ENCODE results near the gene YAE1.

The YAE1 gene

GRCh38 chr7:39557911-39558310 is 8.3 kb upstream of the YAE1 start:
- DNase-seq, result no peak

GRCh38 chr7:39560408-39560807 is 5.8 kb upstream of the YAE1 start:
- no peak for DNase-seq

GRCh38 chr7:39560997-39561396 is 5.2 kb upstream of the YAE1 start:
- DNase-seq, result no peak

- DNase-seq, result no peak
Measured at GRCh38 chr7:39565538-39565937, 666 bp upstream of the YAE1 start.

- no peak for DNase-seq
Measured at GRCh38 chr7:39567294-39567693, 1.1 kb downstream of the YAE1 start.

GRCh38 chr7:39574673-39575349 is 8.6 kb downstream of the YAE1 start:
- no peak for DNase-seq

GRCh38 chr7:39577229-39577874 is 11.1 kb downstream of the YAE1 start:
- no peak for DNase-seq

- DNase-seq, result peak; percentile 82
Measured at GRCh38 chr7:39580149-39580874, 14.1 kb downstream of the YAE1 start.

GRCh38 chr7:39582536-39582935 is 16.3 kb downstream of the YAE1 start:
- no peak for DNase-seq

GRCh38 chr7:39583539-39583938 is 17.3 kb downstream of the YAE1 start:
- DNase-seq, result no peak

- no peak for DNase-seq
Measured at GRCh38 chr7:39587393-39587792, 21.2 kb downstream of the YAE1 start.

GRCh38 chr7:39588416-39588815 is 22.2 kb downstream of the YAE1 start:
- no peak for DNase-seq

GRCh38 chr7:39589323-39590111 is 23.3 kb downstream of the YAE1 start:
- peak; percentile 4 for DNase-seq

- DNase-seq, result no peak
Measured at GRCh38 chr7:39592586-39592985, 26.4 kb downstream of the YAE1 start.

- no peak for DNase-seq
Measured at GRCh38 chr7:39594988-39595620, 28.9 kb downstream of the YAE1 start.

- no peak for DNase-seq
Measured at GRCh38 chr7:39602351-39602750, 36.1 kb downstream of the YAE1 start.

GRCh38 chr7:39603924-39604323 is 37.7 kb downstream of the YAE1 start:
- DNase-seq, result no peak

GRCh38 chr7:39605087-39605486 is 38.9 kb downstream of the YAE1 start:
- no peak for DNase-seq

- no peak for DNase-seq
Measured at GRCh38 chr7:39606352-39606751, 40.1 kb downstream of the YAE1 start.

GRCh38 chr7:39606941-39607340 is 40.7 kb downstream of the YAE1 start:
- no peak for DNase-seq

GRCh38 chr7:39607865-39608264 is 41.7 kb downstream of the YAE1 start:
- DNase-seq, result no peak

GRCh38 chr7:39608278-39608677 is 42.1 kb downstream of the YAE1 start:
- DNase-seq, result no peak

All from NCI-H1436 (cell line).